SK-N-MC (cell line): ENCODE data around the gene ADISSP.

ENCODE experiments used
- EZH2 ChIP-seq: fragments of 200-600 bp; sonication (generic); IDR thresholded peaks from one replicate; pipeline ENCODE4 v1.6.1; 2017; ENCODE audit warnings: antibody characterized with exemption
- POLR2AphosphoS5 ChIP-seq: IDR thresholded peaks from 2 replicates; pipeline ENCODE4 v1.6.1; 2012; ENCODE audit warnings: mild to moderate bottlenecking, low read depth, low read length, borderline replicate concordance

- TF ChIP-seq POLR2AphosphoS5 (no peak), EZH2 (no peak)
Measured at GRCh38 chr20:3782597-3782996, 15.0 kb upstream of the ADISSP start.
